SK-N-SH treated with all-trans-retinoic acid at 6 μM for 48 hours (cell line): ENCODE measurements around the gene CRKL.

Experiments used
- ATAC-seq: fragments of 200-7000 bp; cut with Tn5 transposase; 3 replicates; pipeline ENCODE4 v1.9.1; 2020; ENCODE audit warnings: mild to moderate bottlenecking, moderate library complexity
- CSDC2 ChIP-seq: fragments of 250-450 bp; sonication (Bioruptor Pico); IDR thresholded peaks from 2 replicates; pipeline ENCODE4 v1.5.0; 2020; ENCODE audit warnings: mild to moderate bottlenecking, moderate library complexity
- GLIS3 ChIP-seq: fragments of 250-450 bp; sonication (Bioruptor Pico); IDR thresholded peaks from 2 replicates; pipeline ENCODE4 v1.5.0; 2020; ENCODE audit warnings: mild to moderate bottlenecking, moderate library complexity
- ISL1 ChIP-seq: fragments of 250-450 bp; sonication (Bioruptor Pico); IDR thresholded peaks from 2 replicates; pipeline ENCODE4 v2.1.2; 2022; ENCODE audit warnings: mild to moderate bottlenecking, moderate library complexity
- OSR1 ChIP-seq: fragments of 250-450 bp; sonication (Bioruptor Pico); IDR thresholded peaks from 2 replicates; pipeline ENCODE4 v1.8.0; 2022; ENCODE audit warnings: moderate library complexity, mild to moderate bottlenecking, inconsistent platforms
- PPARA ChIP-seq: fragments of 250-450 bp; sonication (Bioruptor Pico); IDR thresholded peaks from 2 replicates; pipeline ENCODE4 v1.5.0; 2020; ENCODE audit warnings: mild to moderate bottlenecking, borderline replicate concordance
- RARB ChIP-seq: fragments of 250-450 bp; sonication (Bioruptor Pico); IDR thresholded peaks from 2 replicates; pipeline ENCODE4 v1.8.0; 2021; ENCODE audit warnings: mild to moderate bottlenecking, moderate library complexity
- TCF4 ChIP-seq: fragments of 250-450 bp; sonication (Bioruptor Pico); IDR thresholded peaks from 2 replicates; pipeline ENCODE4 v1.8.0; 2021; ENCODE audit warnings: mild to moderate bottlenecking, moderate library complexity, borderline replicate concordance
- TOX ChIP-seq: fragments of 250-450 bp; sonication (Bioruptor Pico); IDR thresholded peaks from 2 replicates; pipeline ENCODE4 v1.8.0; 2021; ENCODE audit warnings: mild to moderate bottlenecking, moderate library complexity, borderline replicate concordance
- TSHZ2 ChIP-seq: fragments of 250-450 bp; sonication (Bioruptor Pico); IDR thresholded peaks from 2 replicates; pipeline ENCODE4 v1.5.0; 2020; ENCODE audit warnings: mild to moderate bottlenecking, moderate library complexity
- ZC3H10 ChIP-seq: fragments of 250-450 bp; sonication (Bioruptor Pico); IDR thresholded peaks from 2 replicates; pipeline ENCODE4 v1.5.1; 2021; ENCODE audit warnings: mild to moderate bottlenecking, moderate library complexity
- ZFP30 ChIP-seq: fragments of 450-650 bp; formaldehyde crosslinking; IDR thresholded peaks from 2 replicates; pipeline ENCODE4 v1.5.0; 2022; ENCODE audit warnings: mild to moderate bottlenecking, moderate library complexity
- TF ChIP-seq, protein P1 (sequence below): fragments of 250-450 bp; sonication (Bioruptor Pico); IDR thresholded peaks from 2 replicates; pipeline ENCODE4 v1.5.1; 2020; ENCODE audit warnings: low read depth, mild to moderate bottlenecking, moderate library complexity
- TF ChIP-seq, protein P2 (sequence below): fragments of 250-450 bp; sonication (Bioruptor Pico); IDR thresholded peaks from 2 replicates; pipeline ENCODE4 v1.8.0; 2021; ENCODE audit warnings: low read depth, mild to moderate bottlenecking, moderate library complexity, borderline replicate concordance
- TF ChIP-seq, protein P3 (sequence below): fragments of 250-450 bp; sonication (Bioruptor Pico); IDR thresholded peaks from 2 replicates; pipeline ENCODE4 v1.5.1; 2021; ENCODE audit warnings: mild to moderate bottlenecking, moderate library complexity
- TF ChIP-seq, protein P4 (sequence below): fragments of 250-450 bp; sonication (Bioruptor Pico); IDR thresholded peaks from 2 replicates; pipeline ENCODE4 v1.8.0; 2020; ENCODE audit warnings: mild to moderate bottlenecking, moderate library complexity, borderline replicate concordance

The CRKL gene

GRCh38 chr22:20884454-20884853 lies 32.8 kb upstream of the CRKL start:
- TF ChIP-seq, protein P1, sequence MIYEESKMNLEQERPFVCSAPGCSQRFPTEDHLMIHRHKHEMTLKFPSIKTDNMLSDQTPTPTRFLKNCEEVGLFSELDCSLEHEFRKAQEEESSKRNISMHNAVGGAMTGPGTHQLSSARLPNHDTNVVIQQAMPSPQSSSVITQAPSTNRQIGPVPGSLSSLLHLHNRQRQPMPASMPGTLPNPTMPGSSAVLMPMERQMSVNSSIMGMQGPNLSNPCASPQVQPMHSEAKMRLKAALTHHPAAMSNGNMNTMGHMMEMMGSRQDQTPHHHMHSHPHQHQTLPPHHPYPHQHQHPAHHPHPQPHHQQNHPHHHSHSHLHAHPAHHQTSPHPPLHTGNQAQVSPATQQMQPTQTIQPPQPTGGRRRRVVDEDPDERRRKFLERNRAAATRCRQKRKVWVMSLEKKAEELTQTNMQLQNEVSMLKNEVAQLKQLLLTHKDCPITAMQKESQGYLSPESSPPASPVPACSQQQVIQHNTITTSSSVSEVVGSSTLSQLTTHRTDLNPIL (CRISPR knock-in tag), result no peak
- TF ChIP-seq, protein P2, sequence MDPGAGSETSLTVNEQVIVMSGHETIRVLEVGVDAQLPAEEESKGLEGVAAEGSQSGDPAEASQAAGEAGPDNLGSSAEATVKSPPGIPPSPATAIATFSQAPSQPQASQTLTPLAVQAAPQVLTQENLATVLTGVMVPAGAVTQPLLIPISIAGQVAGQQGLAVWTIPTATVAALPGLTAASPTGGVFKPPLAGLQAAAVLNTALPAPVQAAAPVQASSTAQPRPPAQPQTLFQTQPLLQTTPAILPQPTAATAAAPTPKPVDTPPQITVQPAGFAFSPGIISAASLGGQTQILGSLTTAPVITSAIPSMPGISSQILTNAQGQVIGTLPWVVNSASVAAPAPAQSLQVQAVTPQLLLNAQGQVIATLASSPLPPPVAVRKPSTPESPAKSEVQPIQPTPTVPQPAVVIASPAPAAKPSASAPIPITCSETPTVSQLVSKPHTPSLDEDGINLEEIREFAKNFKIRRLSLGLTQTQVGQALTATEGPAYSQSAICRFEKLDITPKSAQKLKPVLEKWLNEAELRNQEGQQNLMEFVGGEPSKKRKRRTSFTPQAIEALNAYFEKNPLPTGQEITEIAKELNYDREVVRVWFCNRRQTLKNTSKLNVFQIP, result no peak
- no peak for TF ChIP-seq RARB
- no peak for TF ChIP-seq ZC3H10 (CRISPR knock-in tag)
- TF ChIP-seq TOX (CRISPR knock-in tag), result no peak
- TF ChIP-seq, protein P3, sequence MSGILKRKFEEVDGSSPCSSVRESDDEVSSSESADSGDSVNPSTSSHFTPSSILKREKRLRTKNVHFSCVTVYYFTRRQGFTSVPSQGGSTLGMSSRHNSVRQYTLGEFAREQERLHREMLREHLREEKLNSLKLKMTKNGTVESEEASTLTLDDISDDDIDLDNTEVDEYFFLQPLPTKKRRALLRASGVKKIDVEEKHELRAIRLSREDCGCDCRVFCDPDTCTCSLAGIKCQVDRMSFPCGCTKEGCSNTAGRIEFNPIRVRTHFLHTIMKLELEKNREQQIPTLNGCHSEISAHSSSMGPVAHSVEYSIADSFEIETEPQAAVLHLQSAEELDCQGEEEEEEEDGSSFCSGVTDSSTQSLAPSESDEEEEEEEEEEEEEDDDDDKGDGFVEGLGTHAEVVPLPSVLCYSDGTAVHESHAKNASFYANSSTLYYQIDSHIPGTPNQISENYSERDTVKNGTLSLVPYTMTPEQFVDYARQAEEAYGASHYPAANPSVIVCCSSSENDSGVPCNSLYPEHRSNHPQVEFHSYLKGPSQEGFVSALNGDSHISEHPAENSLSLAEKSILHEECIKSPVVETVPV (CRISPR knock-in tag), result no peak
- no peak for TF ChIP-seq TSHZ2 (CRISPR knock-in tag)
- TF ChIP-seq CSDC2 (CRISPR knock-in tag), result no peak
- TF ChIP-seq ZFP30 (CRISPR knock-in tag), result no peak
- TF ChIP-seq TCF4 (CRISPR knock-in tag), result no peak
- TF ChIP-seq, all 23 proteins: peak for 0
- no peak for ATAC-seq

- TF ChIP-seq PPARA (CRISPR knock-in tag) (no peak), TOX (CRISPR knock-in tag) (no peak), OSR1 (no peak), TCF4 (CRISPR knock-in tag) (no peak)
- TF ChIP-seq, protein P4, sequence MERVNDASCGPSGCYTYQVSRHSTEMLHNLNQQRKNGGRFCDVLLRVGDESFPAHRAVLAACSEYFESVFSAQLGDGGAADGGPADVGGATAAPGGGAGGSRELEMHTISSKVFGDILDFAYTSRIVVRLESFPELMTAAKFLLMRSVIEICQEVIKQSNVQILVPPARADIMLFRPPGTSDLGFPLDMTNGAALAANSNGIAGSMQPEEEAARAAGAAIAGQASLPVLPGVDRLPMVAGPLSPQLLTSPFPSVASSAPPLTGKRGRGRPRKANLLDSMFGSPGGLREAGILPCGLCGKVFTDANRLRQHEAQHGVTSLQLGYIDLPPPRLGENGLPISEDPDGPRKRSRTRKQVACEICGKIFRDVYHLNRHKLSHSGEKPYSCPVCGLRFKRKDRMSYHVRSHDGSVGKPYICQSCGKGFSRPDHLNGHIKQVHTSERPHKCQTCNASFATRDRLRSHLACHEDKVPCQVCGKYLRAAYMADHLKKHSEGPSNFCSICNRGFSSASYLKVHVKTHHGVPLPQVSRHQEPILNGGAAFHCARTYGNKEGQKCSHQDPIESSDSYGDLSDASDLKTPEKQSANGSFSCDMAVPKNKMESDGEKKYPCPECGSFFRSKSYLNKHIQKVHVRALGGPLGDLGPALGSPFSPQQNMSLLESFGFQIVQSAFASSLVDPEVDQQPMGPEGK (CRISPR knock-in tag), result no peak
- ATAC-seq, result peak; percentile 50
Measured at GRCh38 chr22:20885017-20885556, 32.1 kb upstream of the CRKL start.

DNA sequence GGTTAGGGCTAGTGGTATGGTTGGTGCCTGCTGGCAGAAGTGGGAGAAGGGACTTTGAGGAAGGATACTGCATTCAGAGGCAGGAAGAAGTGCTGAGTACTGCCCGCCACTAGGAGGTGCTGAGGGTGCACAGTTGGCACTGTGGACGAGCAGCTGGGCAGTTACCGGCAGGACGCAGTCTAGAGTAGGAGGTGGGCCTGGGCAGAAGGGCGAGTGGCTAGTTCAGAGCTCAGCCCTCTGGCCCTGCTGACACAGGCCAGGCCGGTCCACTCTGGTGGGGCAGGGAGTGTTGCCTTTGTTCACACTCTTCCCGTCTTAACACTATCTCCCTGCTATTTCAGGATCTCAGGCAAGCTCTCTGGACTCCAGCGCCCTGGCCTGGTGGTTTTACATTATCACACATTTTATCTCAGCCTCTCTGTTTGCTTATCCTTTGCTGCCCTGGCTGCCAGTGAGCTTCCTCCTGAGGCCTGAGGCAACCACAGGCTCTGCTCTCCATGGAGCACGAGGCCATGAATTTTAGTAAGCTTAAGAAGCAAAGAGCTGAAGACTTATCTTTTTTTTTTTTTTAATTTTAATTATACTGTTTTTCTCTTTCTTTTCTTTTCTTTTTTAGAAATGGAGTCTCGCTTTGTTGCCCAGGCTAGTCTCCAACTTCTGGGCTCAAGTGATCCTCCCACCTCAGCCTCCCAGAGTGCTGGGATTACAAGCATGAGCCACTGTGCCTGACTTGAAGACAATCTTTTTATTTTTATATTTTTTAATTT lies 31.5 kb upstream of the CRKL start:
- TF ChIP-seq GLIS3 (CRISPR knock-in tag) (no peak), OSR1 (no peak), TCF4 (CRISPR knock-in tag) (peak; percentile 25; the same call in 1 of the 2 replicates)
- TF ChIP-seq, protein P2, result no peak
- TF ChIP-seq, all 23 proteins: peak for 1
- peak; percentile 100 for ATAC-seq

- no peak for ATAC-seq
- no peak for TF ChIP-seq ISL1
- peak; percentile 45; the same call in 1 of the 2 replicates for TF ChIP-seq TCF4 (CRISPR knock-in tag)
- TF ChIP-seq, protein P2, result no peak
- TF ChIP-seq TSHZ2 (CRISPR knock-in tag), result peak; percentile 36; the same call in 1 of the 2 replicates
Measured at GRCh38 chr22:20887375-20887774, 29.8 kb upstream of the CRKL start.
